Activated naive CD4-positive, alpha-beta T cell treated with anti-CD3 and anti-CD28 coated beads, Interleukin-2, amount 10 ng/mL, durations not matched to agents 7 days and 5 days (primary cell): ENCODE results near the gene WDR73.

Experiments used
- CTCF ChIA-PET: fragments of 350-600 bp; sonication (Branson Sonifier 250); formaldehyde crosslinking; loops from one replicate; lab custom pipeline; 2021; ENCODE audit warnings: antibody characterized with exemption; lab: Charles Lee
- DNase-seq: peaks from one replicate; pipeline ENCODE4 v3.0.0-alpha.2; 2020
- H3K27ac Mint-ChIP-seq: one replicate; pipeline ENCODE4 v1.8.0; 2021; ENCODE audit warnings: mild to moderate bottlenecking, moderate library complexity, mixed read lengths
- H3K27me3 Mint-ChIP-seq: one replicate; pipeline ENCODE4 v1.8.0; 2021; ENCODE audit warnings: mild to moderate bottlenecking, mixed read lengths
- H3K36me3 Mint-ChIP-seq: one replicate; pipeline ENCODE4 v1.8.0; 2021; ENCODE audit warnings: mixed read lengths
- H3K4me1 Mint-ChIP-seq: one replicate; pipeline ENCODE4 v1.8.0; 2021; ENCODE audit warnings: mixed read lengths
- H3K4me3 Mint-ChIP-seq: one replicate; pipeline ENCODE4 v1.8.0; 2021; ENCODE audit warnings: mild to moderate bottlenecking, moderate library complexity, mixed read lengths
- H3K9me3 Mint-ChIP-seq: one replicate; pipeline ENCODE4 v1.8.0; 2021; ENCODE audit warnings: mixed read lengths

The WDR73 gene

DNA sequence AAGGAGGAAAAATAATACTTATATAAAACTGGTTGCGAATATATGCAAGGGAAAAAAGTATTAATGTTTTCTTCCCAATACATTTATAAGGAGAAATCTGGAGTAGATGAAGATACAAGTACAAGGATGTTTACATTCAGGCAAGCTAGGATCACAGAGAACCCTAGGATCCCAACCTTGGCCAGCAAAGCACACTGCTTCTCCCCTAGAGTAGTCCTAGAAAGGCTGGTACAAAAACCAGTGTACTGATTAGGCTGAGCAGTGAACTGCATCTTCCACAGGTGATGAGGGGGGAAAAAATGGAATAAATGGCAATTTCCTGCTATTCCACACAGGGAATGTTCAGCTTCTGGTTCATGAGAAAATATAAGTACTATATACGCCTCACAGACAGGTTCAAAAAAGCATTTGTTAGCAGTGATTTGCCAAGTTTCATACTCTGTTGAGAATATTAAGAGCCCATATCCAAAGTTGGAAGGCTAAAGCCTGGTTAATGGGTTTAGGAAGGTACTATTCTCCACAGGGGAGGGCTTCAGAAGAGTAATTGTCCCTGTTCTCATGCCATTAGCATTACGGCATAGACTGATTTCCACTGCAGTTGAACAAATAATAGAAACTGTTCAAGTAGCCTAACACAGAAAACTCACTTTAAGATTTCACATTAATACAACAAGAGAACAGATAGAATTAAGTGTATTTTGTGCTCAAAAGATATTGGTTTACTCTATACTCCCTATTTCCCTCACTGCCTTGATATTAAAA lies 14.3 kb upstream of the WDR73 start:
- no peak for DNase-seq
- Mint-ChIP-seq H3K9me3 (no peaks in the 10 kb centered on the region), H3K4me1 (peaks cover 1% of the 10 kb centered on the region), H3K4me3 (no peak overlapping the region), H3K36me3 (peaks cover 55% of the 10 kb centered on the region), H3K27me3 (no peaks in the 10 kb centered on the region), H3K27ac (peak overlapping the region; percentile 50)
- CTCF ChIA-PET: no interaction called here

DNA sequence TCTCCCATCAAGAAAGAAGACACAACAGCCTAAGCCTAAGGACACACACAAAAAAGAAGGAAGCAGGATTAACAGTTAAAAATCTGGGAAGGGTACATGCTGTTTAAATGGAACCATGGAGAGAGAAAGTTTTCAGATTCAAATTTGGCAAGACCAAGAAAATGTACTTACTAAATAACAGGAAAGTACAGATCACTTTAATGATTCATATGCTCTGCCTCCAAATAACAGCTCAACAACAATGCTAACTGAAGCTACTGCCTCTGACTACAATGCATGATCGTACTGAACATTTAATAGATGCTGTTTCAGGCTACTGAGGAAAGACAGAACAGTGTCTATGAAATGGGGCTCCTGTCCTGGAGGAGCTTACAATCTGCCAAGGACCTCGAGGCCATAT lies 12.3 kb upstream of the WDR73 start:
- Mint-ChIP-seq H3K4me1 (no peaks in the 10 kb centered on the region), H3K27ac (no peak overlapping the region), H3K36me3 (peaks cover 49% of the 10 kb centered on the region), H3K9me3 (no peaks in the 10 kb centered on the region), H3K27me3 (no peaks in the 10 kb centered on the region), H3K4me3 (no peak overlapping the region)
- DNase-seq: no peak
- CTCF ChIA-PET: no interaction called here

DNA sequence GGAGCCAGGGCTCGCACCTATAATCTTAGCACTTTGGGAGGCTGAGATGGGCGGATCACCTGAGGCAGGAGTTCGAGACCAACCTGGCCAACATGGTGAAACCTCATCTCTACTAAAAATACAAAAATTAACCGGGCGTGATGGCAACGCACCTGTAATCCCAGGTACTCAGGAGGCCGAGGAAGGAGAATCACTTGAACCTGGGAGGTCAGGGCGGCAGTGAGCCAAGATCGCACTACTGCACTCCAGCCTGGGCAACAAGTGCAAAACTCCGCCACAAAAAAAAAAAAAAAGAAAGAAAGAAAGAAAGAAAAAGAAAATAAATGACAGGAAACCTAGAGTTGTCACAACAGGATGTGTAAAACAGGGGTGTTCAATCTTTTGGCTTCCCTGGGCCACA lies 6.9 kb upstream of the WDR73 start:
- CTCF ChIA-PET: interaction anchor here (0.7 kb wide), 1 partner anchor 125 kb away, joined by 3 read pairs; no protein-coding TSS in a partner anchor
- no peaks in the 10 kb centered on the region for H3K9me3 Mint-ChIP-seq
- H3K36me3 Mint-ChIP-seq: peaks cover 22% of the 10 kb centered on the region
- peaks cover 12% of the 10 kb centered on the region for H3K27me3 Mint-ChIP-seq
- no peak overlapping the region for H3K4me3 Mint-ChIP-seq
- no peak overlapping the region for H3K27ac Mint-ChIP-seq
- peaks cover 23% of the 10 kb centered on the region for H3K4me1 Mint-ChIP-seq
- no peak for DNase-seq

DNA sequence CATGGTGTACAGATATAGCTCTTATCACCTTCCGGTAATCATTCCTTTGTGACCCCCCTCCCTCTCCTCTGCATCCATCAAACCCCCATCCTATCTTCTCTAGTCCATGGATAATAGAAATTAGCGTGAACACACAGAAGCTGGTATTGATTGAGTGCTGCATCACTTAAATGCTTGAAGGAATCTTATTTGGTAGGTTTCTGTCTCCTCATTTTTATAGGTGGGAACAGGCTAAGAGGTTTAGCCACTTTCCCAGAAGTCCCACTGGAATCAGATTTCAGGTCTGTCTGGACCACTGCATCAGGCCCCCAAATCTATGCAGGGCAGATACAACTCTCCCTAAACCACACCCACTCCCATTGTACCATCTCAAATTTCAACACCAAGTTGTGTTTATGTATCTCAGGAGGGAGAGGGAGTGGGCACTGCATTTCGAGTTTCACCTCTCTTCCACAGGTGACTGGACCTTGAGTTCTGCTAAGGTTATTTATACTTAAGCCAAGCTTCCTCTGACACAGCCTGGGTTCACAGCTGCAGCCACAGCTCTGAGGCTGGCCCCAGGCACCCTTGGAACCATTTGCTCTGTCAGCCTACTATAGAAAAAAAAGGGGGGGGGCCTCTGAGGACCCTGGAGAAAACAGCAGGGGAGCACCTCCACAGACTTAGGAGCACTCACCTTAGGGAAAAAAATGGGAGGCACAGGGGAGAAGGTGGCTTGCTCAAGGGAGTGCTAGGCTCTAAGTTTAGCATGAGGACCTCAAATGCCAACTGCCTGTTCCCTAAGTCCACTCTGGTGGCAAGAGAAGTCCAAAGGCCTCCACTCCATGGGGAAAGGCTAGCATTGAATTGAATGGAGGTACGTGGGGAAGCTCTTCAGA lies 6.1 kb upstream of the WDR73 start:
- no peak overlapping the region for H3K4me3 Mint-ChIP-seq
- H3K36me3 Mint-ChIP-seq: peaks cover 17% of the 10 kb centered on the region
- H3K27ac Mint-ChIP-seq: peak overlapping the region; percentile 5
- CTCF ChIA-PET: interaction anchor here (0.6 to 2.4 kb wide), 3 partner anchors 69 to 268 kb away, joined by 3 to 6 read pairs (median 3); no protein-coding TSS in a partner anchor
- no peaks in the 10 kb centered on the region for H3K9me3 Mint-ChIP-seq
- DNase-seq: no peak
- H3K27me3 Mint-ChIP-seq: peaks cover 12% of the 10 kb centered on the region
- peaks cover 29% of the 10 kb centered on the region for H3K4me1 Mint-ChIP-seq

DNA sequence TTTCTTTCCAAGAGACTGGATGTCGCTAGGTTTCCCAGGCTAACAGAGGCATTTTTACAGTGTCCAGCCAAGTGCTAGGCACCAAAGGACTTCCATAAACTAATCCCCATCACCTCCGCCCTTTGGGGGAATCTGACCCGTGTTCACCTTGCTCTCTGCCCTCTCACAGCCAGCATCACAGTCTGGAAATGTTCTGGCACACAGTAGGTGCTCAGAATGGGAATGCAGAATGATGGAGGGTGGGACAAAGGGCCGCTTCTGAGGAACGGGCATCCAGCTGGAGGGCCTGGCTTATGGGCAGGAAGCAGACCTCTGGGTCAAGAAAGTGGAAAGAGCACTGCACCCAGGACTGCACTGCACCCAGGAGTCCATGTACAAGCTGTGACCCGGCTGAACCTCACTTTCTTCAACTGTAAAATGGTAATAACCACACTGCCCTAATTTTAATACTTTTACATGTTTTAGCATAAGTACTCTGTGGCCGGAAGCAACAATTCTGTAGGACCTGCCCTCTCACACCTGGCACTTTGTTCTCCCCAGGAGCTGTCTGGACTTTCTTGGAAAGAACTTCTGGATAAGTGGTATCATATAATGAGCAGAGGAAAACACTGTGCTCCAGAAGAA lies 4.8 kb upstream of the WDR73 start:
- Mint-ChIP-seq H3K9me3 (no peaks in the 10 kb centered on the region), H3K36me3 (peaks cover 11% of the 10 kb centered on the region), H3K4me1 (peaks cover 35% of the 10 kb centered on the region), H3K4me3 (peak overlapping the region; percentile 67), H3K27ac (peak overlapping the region; percentile 85), H3K27me3 (peaks cover 12% of the 10 kb centered on the region)
- CTCF ChIA-PET: interaction anchor here (0.7 to 2.4 kb wide), 12 partner anchors 10 to 219 kb away, joined by 3 to 7 read pairs (median 3); partner anchors contain the start of gene SEC11A
- DNase-seq: no peak

DNA sequence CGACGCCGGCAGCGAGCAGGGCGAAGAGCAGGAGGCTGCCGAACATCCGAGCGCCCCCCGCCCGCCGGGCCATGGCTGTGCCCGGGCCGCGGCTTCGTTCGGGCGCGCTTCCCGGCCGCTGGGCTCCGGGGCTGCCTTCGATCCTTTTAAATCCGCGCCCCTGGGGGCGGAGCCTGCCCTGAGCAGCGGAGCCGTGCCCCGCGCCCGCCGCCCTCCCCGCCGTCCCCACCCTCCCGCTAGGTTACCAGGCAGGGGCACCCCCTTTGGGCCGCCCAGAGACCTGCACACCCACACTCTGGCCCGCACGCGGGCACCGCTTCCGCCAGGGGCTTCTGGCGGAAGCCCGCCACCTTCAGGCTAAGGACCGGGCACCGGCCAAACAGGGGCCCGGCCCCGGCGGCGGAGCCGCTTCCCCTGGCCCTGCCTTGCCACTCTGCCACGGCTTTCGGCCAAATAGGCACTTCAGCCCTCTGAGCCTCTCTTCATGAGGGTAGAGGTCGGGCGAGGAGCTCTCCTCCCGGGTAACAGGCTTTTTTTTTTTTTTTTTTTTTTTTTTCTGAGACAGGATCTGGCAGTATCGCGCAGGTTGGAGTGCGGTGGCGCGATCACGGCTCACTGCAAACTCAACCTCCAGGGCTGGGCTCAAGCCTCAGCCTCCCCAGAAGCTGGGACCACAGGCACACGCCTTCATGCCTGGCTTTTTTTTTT lies 4.2 kb upstream of the WDR73 start, which contains the start of gene NMB:
Gene NMB, minus strand, starts transcription at position 120 of the 708 bp plus-strand sequence. Its CDS starts 47 bp downstream, at position 73.
- H3K27me3 Mint-ChIP-seq: peaks cover 12% of the 10 kb centered on the region
- DNase-seq: peak; percentile 88
- H3K9me3 Mint-ChIP-seq: no peaks in the 10 kb centered on the region
- peaks cover 13% of the 10 kb centered on the region for H3K36me3 Mint-ChIP-seq
- H3K27ac Mint-ChIP-seq: peak within 1 kb of the TSS; percentile 85
- CTCF ChIA-PET: interaction anchor here (0.7 to 2.4 kb wide), 11 partner anchors 9 to 220 kb away, joined by 3 to 7 read pairs (median 3); partner anchors contain the start of gene SEC11A
- H3K4me1 Mint-ChIP-seq: peaks cover 42% of the 10 kb centered on the region
- peak within 1 kb of the TSS; percentile 70 for H3K4me3 Mint-ChIP-seq

DNA sequence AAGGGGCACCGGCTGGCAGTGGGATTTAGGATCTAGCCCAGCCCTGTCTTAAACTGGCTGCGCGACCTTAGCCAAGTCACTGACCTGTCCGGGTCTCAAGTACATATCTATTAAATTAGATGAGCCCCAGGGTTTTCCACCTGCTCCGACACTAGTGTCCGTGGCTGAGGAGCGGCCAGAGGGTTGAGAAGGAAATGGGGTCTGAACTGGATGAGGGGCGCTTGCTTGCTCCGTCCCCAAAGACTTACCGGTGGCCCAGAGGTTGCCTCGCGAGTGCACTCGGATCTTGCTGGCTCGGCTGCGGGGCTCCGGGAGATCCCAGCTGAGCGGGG lies 3.6 kb upstream of the WDR73 start:
- CTCF ChIA-PET: interaction anchor here (2.4 kb wide), 1 partner anchor 219 kb away, joined by 6 read pairs; no protein-coding TSS in a partner anchor

DNA sequence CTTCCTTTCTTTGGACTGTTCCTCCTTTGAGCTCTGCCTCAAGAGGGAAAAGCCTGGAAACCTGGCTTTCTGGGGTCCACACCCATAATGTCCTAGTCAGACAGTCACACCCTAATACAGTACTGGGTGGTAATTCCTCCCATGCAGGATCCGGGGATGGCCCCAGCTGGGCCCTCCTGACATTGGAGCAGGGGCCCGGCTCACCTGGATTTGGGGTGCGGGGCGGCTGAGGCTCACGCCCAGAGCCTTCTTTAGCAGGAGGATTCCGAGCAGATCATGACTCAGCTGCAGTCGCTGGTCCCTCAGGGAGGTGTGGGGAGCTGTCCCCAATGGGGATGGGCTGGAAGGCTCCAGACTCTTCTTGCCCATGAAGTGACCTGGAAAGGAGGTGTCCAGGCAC lies 2.9 kb upstream of the WDR73 start:
- Mint-ChIP-seq H3K27me3 (peaks cover 12% of the 10 kb centered on the region), H3K9me3 (no peaks in the 10 kb centered on the region), H3K4me1 (peaks cover 52% of the 10 kb centered on the region), H3K36me3 (peaks cover 15% of the 10 kb centered on the region), H3K4me3 (peak overlapping the region; percentile 70), H3K27ac (peak overlapping the region; percentile 33)
- CTCF ChIA-PET: interaction anchor here (1.5 to 4.2 kb wide), 2 partner anchors 58 to 221 kb away, joined by 4 to 16 read pairs; no protein-coding TSS in a partner anchor
- DNase-seq: no peak

More for the DNA sequence above, 3.6 kb upstream of the WDR73 start:
- DNase-seq: no peak
- Mint-ChIP-seq H3K27ac (no peak overlapping the region), H3K9me3 (no peaks in the 10 kb centered on the region), H3K4me1 (peaks cover 45% of the 10 kb centered on the region), H3K4me3 (peak overlapping the region; percentile 70), H3K27me3 (peaks cover 12% of the 10 kb centered on the region), H3K36me3 (peaks cover 13% of the 10 kb centered on the region)

DNA sequence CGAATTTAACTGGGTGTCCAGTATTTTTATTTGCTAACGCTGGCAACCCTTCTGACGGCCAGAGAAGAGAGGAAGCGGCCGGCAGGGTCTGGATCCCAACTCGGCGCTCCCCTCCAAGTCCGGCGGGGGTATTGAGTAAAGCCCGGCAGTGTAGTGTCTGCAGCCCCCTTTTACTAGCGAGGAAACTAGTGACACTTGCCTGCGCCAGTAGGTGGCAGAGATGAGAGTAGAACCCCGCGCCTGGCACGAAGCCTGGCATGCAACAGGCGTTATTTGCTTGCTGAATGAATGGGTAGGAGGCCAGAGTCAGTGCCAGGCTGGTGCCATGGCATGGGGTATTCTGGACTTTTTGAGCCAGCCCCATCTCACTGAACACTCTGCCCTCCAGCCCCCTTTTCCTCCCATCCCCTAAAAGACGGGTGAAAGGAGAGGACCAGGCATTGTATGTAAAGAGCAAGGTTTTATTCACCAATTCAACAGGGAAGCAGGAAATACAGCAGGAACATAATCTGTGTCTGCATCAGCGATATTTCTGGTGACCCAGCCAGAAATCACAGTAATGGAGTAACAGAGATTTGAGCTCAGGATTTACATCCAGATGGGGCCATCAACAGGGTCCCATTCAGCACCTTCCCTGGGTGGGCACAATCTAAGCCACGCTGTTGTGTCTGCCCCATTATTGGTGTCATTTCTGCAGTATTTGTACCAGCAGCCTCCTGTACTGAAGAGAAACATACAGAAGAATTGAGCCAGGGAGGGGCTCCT lies 788 bp upstream of the WDR73 start:
- peaks cover 19% of the 10 kb centered on the region for H3K36me3 Mint-ChIP-seq
- H3K4me3 Mint-ChIP-seq: peak overlapping the region; percentile 99
- DNase-seq: peak; percentile 84
- peaks cover 55% of the 10 kb centered on the region for H3K4me1 Mint-ChIP-seq
- CTCF ChIA-PET: interaction anchor here (0.8 to 4.6 kb wide), 11 partner anchors 56 to 223 kb away, joined by 3 to 36 read pairs (median 7); partner anchors contain the start of genes SEC11A and ZNF592
- peak overlapping the region; percentile 85 for H3K27ac Mint-ChIP-seq
- H3K27me3 Mint-ChIP-seq: peaks cover 12% of the 10 kb centered on the region
- no peaks in the 10 kb centered on the region for H3K9me3 Mint-ChIP-seq

DNA sequence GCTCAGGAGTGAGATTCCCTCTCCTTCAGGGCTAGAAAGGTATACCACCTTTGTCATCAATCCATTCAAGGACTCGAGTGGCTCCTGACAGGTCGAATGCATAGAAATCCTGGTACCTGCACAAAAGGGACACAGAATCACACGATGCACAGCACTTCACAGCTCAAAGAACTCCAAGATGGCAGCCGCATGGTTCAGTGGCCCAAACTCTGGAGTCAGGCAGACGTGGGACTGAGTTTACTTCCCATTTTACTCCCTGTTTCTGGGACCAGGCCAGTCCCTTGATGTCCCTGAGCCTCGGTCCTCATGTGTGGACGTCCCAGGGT lies 536 bp downstream of the WDR73 start:
- Mint-ChIP-seq H3K4me3 (peak overlapping the region; percentile 99), H3K4me1 (peaks cover 50% of the 10 kb centered on the region), H3K36me3 (peaks cover 21% of the 10 kb centered on the region), H3K27me3 (peaks cover 11% of the 10 kb centered on the region), H3K27ac (peak overlapping the region; percentile 85), H3K9me3 (no peaks in the 10 kb centered on the region)
- CTCF ChIA-PET: interaction anchor here (0.7 to 4.6 kb wide), 8 partner anchors 16 to 224 kb away, joined by 3 to 36 read pairs (median 5); partner anchors contain the start of genes SEC11A and ZSCAN2
- no peak for DNase-seq

DNA sequence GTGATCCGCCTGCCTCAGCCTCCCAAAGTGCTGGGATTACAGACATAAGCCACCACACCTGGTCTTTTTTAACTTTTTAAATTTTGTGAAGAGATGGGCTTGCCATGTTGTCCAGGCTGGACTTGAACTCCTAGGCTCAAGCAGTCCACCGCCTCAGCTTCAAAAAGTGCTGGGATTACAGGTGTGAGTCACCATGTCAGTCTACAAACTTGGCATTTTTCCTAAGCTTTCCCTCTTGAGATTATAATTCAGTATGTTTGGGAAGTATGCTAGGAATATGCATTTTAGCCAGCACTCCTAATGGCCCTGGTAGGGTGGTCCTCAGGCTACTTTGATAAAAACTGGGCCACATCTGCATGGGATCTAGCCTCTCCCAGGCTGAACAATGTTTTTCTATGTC lies 4.4 kb downstream of the WDR73 start:
- H3K36me3 Mint-ChIP-seq: peaks cover 43% of the 10 kb centered on the region
- CTCF ChIA-PET: interaction anchor here (1.1 to 1.8 kb wide), 3 partner anchors 9 to 278 kb away, joined by 3 to 4 read pairs (median 3); partner anchors contain the start of gene NMB

DNA sequence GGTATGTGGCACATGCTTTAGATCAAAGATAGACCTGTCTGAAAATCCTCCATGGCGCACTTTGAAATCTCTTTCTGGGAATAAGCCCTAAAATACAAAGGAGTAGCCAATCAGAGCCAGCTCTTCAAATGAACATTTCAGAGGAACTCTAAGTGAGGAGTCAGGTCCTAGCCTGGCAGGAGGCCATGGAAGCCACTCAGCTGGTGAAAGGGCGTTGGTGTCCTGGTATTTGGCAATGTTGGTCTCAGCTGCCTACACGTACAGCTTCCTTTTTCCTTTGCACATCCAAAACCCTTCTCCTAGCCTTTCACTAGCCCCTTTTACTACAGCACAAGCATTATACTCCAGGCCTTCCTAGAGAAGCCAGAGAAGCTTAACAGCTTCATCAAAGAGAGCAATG lies 5.5 kb downstream of the WDR73 start:
- H3K36me3 Mint-ChIP-seq: peaks cover 44% of the 10 kb centered on the region

More for the DNA sequence above, 4.4 kb downstream of the WDR73 start:
- Mint-ChIP-seq H3K4me3 (no peak overlapping the region), H3K4me1 (peaks cover 38% of the 10 kb centered on the region), H3K27me3 (no peaks in the 10 kb centered on the region), H3K27ac (no peak overlapping the region), H3K9me3 (no peaks in the 10 kb centered on the region)
- DNase-seq: no peak

More for the DNA sequence above, 5.5 kb downstream of the WDR73 start:
- CTCF ChIA-PET: interaction anchor here (1.4 to 1.8 kb wide), 4 partner anchors 10 to 279 kb away, joined by 3 to 8 read pairs (median 4); no protein-coding TSS in a partner anchor
- H3K4me1 Mint-ChIP-seq: peaks cover 32% of the 10 kb centered on the region
- H3K4me3 Mint-ChIP-seq: no peak overlapping the region
- no peak for DNase-seq
- H3K9me3 Mint-ChIP-seq: no peaks in the 10 kb centered on the region
- no peaks in the 10 kb centered on the region for H3K27me3 Mint-ChIP-seq
- no peak overlapping the region for H3K27ac Mint-ChIP-seq
